RKO (cell line): Measurements from ENCODE around the gene ARHGAP22.

ENCODE experiments used
- DNase-seq: peaks from one replicate; pipeline ENCODE4 v3.0.0-alpha.2; 2016; ENCODE audit warnings: low spot score

Gene ARHGAP22

DNA sequence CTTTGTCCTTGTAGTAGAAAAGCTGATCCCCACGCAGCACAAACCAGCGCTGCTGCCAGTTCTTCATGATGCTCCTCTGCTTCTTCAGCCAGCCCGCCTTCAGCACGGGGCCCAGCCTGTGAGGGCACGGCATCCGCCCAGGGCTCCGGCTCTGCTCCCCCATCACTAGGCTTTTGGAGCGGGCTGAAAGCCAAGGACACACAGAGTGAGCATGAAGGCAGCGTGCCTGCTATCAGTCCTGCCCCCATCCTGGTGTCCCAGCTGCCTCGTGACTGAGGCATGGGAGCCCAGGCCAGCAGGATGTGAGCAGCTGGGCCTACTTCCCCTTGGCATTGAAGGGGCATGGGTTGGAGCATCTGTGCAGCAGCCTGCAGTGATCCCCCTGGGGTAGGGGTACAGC lies 21.9 kb downstream of the ARHGAP22 start:
- DNase-seq, result no peak

DNA sequence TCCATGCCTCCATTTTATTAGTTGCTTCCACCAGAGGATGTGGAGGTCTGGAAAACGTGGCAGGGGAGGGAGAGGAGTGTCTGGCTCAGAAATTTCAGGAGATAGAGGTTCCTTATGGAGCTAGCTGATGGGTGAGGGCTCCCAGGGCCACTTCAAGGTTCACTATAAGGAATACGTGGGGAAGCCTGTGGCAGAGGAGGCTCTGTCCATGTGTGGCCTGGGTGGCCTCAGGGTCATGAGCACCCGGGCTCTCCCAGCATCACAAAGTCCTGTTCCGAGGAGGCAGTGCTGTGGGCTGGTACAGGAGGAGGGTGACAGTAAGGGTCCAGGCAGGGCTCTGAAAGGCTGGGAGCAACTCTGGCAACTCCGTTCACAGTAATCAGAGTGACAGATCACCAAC lies 24.6 kb downstream of the ARHGAP22 start:
- no peak for DNase-seq

DNA sequence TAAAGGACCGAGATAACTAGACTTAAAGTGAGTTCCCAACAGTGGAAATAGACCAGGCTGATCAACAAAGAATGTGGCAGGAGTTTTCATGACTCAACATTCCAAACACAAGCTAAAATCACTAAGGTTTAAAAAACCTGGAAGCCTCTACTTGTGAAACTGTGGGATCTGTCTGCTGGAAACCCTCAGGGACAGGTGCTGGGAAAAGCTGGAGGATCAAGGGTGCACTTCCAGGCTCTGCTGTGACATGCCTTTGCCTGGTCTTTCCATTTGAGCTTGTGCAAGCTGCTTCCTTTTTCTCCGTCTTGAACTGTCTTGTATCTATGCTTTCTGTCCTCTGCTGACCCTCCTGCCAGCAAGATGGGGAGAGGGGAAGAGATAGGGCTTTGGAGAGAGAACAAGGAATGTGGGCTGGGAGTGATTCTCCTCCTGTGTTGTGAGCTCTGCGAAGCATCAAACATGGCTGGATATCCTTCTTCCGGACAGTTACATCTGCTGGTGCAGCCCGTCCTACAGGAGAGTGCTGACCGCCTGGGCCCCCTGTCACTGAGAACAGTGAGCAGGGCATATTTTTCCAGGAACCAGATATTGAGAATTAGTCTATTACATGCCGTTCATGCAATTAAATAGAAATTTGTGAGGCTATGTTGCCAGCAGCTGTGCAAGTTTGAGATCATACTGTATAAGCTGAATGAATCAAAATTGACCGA lies 25.5 kb downstream of the ARHGAP22 start:
- DNase-seq, result no peak

DNA sequence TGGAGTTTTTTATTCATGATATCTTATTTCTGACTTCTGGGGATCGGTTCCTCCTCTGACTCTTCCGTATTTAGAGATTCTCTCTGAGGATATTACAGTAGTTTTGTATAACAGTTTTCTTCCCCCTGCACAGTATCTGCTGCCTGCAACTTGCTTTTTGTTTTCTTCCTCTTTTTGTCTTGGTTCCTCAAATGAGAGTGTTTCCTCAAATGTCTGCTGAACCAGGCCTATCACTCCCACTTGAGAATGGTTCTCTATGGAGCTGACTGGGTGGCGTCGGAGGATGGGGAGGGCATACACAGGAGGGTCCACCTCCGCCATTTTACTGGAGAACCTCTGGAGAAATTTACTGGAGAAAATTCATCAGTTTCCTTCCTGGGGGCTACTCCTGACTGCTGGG lies 27.7 kb downstream of the ARHGAP22 start:
- DNase-seq, result no peak

DNA sequence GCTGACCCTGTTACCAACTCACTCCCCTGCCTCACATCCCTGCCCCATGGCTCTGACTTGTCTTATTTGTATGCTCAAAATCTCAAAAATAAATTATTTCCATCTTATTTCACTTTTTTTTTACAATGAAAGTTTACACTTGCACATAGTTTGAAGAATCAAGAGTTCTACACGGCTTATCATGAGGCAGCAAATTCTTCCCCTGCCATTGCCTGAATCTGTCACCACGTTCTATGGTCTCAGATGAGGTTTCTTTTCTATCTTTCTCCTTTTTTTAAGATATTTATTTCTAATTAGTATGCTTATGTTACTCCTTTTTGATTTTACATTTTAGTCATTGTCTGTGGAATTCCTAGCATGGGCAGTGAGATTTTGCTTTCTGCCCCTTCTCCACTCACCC lies 28.4 kb downstream of the ARHGAP22 start:
- DNase-seq, result no peak

GRCh38 chr10:48575901-48576300 lies 29.0 kb downstream of the ARHGAP22 start:
- DNase-seq, result no peak

DNA sequence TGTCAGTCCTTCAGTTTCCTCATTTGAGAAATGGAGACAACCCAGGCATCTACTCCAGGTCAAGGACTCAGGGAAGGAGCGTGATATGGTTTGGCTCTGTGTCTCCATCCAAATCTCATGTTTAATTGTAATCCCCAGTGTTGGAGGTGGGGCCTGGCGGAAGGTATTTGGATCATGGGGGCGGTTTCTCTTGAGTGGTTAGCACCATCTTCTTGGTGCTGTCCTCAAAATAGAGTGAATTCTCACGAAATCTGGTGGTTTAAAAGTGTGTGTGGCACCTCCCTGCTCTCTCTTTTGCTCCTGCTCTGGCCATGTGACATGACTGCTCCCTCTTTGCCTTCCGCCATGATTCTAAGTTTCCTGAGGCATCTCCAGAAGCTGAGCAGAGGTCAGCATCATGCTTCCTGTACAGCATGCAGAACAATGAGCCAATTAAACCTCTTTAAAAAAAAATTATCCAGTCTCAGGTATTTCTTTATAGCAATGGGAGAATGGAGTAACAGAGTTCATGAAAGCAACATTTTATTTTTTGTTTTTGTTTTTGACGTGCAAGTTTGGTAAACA lies 30.0 kb downstream of the ARHGAP22 start:
- DNase-seq, result no peak

DNA sequence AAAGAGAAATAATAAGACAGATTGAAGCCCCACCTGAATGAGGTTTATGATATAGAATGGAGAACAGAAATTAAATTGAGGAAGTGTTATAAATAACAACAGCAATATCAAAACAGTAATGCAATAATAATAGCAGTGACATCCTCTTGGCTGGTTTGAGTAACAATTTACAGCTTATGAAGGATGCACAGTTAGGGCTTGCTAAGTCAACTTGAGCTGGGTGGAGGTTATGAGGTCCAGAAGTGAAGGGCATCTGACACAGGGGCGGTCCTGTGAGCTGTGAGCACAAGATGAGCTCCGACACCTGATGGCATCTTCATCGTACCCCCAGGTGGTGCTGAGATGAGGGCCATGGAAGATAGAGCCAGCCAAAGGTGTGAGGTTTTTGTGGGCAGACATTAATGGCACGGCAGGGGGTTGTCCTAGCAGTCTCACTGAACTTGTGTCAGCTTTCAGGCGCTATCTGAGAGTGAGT lies 30.5 kb downstream of the ARHGAP22 start:
- DNase-seq, result no peak

DNA sequence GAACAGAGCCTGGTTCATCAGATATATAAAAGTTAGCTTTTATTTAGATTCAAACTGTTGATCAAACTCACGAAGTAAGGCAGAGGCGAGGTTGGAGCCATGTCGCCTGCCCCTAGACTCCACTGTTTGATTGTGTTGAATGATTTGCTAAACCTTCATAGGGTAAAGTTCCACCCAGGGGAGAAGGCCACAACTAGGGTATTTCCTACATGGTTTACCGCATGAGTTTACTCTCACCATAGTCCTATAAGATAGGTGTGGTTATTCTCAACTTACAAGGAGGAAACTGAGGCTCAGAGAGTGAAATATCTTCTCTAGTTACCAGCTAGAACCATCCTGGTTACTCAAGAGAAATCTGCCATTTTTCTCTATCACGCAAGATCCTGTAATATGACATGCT lies 31.8 kb downstream of the ARHGAP22 start:
- DNase-seq, result no peak

GRCh38 chr10:48572414-48572813 lies 32.5 kb downstream of the ARHGAP22 start:
- peak; percentile 87 for DNase-seq

- no peak for DNase-seq
Measured at GRCh38 chr10:48568546-48568945, 36.3 kb downstream of the ARHGAP22 start.

GRCh38 chr10:48568131-48568530 lies 36.7 kb downstream of the ARHGAP22 start:
- DNase-seq, result no peak

DNA sequence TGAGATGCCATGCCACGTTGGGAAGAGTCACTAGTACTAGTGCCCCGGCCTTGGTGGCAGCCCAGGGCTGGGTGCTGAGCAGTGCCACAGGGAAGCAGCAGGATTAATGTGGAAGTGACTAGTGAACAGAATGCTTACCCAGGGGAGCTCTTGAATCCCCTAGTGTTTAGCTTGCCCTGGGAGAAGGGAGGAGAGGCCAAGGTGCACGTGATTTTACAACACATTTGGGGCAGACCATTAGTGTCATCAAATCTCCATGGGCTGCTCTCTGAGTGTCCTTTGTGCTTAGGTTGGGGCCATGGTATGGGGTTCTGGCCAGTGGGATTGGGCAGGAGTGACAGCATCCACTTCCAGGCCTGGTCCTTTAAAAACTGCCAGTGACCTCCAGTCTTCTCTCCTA lies 37.5 kb downstream of the ARHGAP22 start:
- DNase-seq, result no peak

DNA sequence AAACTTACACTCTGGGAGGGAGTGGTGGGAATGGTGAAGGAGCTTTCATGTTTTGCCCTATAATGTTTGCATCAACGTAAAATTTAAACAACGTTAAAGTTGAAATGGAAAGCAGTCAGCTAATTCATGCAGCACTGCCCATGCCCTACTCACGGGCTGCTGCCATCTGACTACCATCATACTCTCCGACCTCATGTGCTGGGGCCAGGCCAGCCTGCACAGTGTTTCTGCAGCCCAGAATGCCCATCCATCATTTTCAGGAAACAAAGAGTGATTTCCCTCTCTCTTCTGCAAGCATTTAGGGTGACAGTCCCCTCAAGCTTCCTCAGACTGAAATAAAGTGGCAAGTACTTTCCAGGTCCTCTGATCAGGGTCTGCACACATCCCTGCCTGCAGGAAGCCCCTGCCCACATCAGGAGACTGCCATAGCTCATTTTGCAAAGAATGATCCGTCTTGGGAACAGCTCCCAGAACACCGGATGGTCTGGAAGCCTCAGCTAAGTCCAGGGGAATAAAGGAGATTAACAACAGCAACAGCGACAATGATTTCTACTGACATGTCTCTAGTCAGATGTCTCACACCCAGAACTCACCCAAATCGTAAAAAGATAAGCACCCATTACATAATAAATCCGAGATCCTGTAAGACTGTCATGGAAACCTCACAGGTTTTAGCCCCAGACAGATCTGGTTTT lies 40.3 kb downstream of the ARHGAP22 start:
- no peak for DNase-seq

DNA sequence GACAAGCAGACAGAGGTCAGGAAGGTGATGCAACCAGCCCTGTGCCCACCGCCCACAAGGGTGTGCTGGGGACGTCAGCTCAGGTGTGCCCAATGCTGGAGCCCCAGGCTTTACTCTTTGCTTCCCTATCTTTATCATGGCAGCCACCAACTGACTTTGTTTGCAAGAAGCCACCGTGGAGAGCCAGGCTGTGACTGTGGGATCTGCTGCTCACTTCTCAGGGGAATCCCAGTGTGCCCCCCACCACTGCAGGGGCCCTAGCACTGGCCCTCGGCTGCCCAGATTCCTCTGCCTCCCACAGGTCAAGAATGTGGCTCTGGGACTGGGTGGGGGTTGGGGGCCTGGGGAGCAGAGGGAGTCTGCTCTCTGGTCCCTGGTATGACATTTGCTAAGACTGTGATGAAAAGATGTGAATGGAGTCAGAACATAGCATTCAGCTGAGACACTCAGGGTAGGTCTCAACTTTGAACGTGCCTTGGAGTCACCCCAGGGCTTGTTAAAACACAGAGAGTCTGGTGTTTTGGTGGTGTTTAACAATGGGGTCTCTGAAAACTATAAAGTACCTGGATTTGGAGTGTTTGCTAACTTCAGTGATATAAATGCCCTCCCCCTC lies 47.3 kb downstream of the ARHGAP22 start:
- no peak for DNase-seq

DNA sequence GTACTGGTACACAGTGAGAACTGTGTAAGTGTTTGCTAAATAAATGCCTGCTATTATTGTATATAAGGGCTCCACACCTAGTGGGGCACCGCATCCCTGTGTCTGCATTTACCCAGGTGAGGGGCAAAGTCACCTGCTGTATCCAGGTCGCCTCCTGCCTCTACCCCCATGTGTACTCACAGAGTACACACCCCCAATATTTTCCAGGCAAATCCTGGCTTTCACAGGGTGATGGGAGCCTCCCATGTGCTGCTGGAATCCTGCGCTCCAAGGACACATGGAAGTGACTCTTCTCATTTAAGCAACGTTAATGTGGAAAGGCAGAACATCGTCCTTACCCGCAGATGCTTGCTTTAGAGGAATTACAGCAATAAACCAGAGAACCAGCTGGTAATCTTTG lies 48.2 kb downstream of the ARHGAP22 start:
- DNase-seq, result no peak

DNA sequence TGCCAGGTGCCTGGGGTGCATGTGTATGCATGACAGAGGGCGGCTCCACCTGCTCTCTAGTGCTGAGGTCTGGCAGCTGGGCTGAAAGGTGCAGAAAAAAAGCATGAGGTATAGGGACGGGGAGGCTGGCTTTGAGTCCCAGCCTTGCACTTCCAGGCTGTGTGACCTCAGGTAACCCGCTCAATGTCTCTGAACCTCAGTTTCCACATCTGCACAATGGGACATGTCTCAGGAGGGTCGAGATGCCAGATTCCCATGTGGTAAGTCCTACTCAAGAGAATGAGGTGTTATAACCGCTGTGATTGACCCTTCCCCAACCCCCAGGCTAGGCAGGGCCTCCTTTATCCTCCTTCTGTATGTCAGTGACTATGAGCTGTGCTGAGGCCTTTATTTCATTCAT lies 48.8 kb downstream of the ARHGAP22 start:
- no peak for DNase-seq

DNA sequence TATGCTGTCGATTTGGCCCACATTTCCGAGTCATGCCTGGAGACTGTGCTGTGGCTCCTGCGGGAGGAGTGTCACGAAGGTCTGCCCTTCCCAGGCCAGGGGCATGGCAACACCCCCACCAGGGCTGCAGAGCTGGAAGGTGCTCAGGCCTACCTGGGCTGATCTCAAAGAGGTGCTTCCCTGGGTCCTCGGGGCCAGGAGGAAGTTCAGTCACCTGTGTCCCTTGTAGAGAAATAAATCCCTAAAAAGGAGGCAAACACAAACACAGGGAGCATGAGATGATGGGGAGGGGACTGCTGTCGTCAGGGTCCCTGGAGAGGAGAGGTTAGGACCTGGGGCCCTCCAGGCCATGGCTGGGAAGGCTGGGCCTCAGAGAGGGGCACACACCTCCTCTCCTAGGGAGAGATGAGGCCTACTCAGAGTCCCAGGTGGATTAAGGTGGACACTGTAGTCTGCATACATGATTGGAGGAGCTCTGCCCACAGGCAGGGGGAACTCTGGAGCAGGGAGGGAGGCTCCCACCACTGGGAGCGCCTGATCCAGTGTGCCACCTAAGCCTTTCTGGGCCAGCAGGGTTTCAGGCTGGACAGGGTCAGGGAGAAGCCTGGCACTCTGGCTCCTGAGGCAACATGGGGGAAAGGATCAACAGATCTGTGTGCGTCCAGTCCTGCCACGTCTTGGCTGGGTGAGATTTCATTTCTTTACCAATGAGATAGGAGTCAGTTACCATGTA lies 49.4 kb downstream of the ARHGAP22 start:
- DNase-seq, result no peak

DNA sequence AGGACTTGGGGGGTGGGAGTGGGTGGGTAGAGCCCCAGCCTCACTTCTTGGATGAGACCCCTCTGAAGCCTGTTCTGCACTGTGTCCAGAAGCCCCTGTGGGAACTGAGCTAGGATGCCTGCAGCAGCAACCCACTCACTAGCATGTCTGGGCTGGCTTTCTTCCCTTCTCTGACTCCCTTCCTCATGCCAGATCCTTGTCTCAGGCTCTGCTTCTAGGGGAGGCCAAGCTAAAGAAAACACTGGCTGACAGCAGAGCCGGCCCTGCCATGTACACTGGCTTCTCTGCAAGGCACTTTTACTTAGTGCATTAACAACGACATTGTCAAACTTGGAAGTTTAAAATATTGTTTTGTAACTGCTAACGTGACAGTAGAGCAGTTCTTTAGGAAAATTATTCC lies 50.2 kb downstream of the ARHGAP22 start:
- no peak for DNase-seq

GRCh38 chr10:48554246-48554645 lies 50.6 kb downstream of the ARHGAP22 start:
- DNase-seq, result no peak

GRCh38 chr10:48552946-48553564 lies 51.8 kb downstream of the ARHGAP22 start:
- DNase-seq, result no peak
